Measurements from ENCODE around the gene PDZK1IP1. TPM values are rescaled to one million over a fixed set of nuclear protein-coding genes. Genes with fewer than 3 reads are reported as not detected.

PDZK1IP1 gene
- polyA plus RNA-seq, 1 donor (not counting 4 experiments of a cell fraction or from before 2014, with no cell fraction given) = 1.5 TPM

GRCh38 chr1:47137925-47138615, 51.8 kb downstream of the PDZK1IP1 start:
- H3K4me3 ChIP-seq (ENCODE audit: control insufficient read depth in 2 of 3, extremely low read depth in 1 of 3, insufficient read depth in 2 of 3, low read depth in 1 of 3, low read length in 3 of 3) = no peak overlapping the region
- FAIRE-seq (no peak), DNase-seq (ENCODE audit: low read depth, low spot score) (no peak)
- no peak for TF ChIP-seq CTCF (optimal IDR thresholded peaks at IDR 0.05 in 1 of 3, IDR thresholded peaks at IDR 0.05 in 1 of 3, conservative IDR thresholded peaks at IDR 0.05 in 1 of 3; ENCODE audit: extremely low read depth in 1 of 3, insufficient read depth in 2 of 3, low read length in 3 of 3)
- no peak for TF ChIP-seq EZH2 (IDR thresholded peaks at IDR 0.05; ENCODE audit: low read length)
- no peak overlapping the region for H3K9ac ChIP-seq (ENCODE audit: control insufficient read depth, extremely low read depth, insufficient read depth, low read length)
- H3K27ac ChIP-seq (ENCODE audit: control insufficient read depth, insufficient read depth, low read length) = no peak overlapping the region
- no peaks in the 10 kb centered on the region for H3K9me1 ChIP-seq (ENCODE audit: control insufficient read depth, extremely low read depth, insufficient read depth, low read length)
- H3K4me2 ChIP-seq (ENCODE audit: control insufficient read depth, extremely low read depth, insufficient read depth, low read depth, low read length) = no peak overlapping the region
- H3K79me2 ChIP-seq (ENCODE audit: control insufficient read depth, insufficient read depth, low read length) = no peaks in the 10 kb centered on the region
- no peaks in the 10 kb centered on the region for H3K4me1 ChIP-seq (ENCODE audit: control insufficient read depth, extremely low read depth, insufficient read depth, low read length)
- dilution Hi-C loops (cut with MboI; ENCODE audit: extremely low pct_ligation_motif_present, low sequenced_read_pairs) = no loop called here
- no peaks in the 10 kb centered on the region for H3K9me3 ChIP-seq (ENCODE audit: control insufficient read depth, low read depth, low read length)
- H2AFZ ChIP-seq (ENCODE audit: control insufficient read depth, low read length) = no peak overlapping the region
- H3K36me3 ChIP-seq (ENCODE audit: control insufficient read depth in 2 of 2, extremely low read depth in 1 of 2, insufficient read depth in 2 of 2, low read length in 2 of 2) = no peaks in the 10 kb centered on the region
- no peaks in the 10 kb centered on the region for H4K20me1 ChIP-seq (ENCODE audit: control insufficient read depth, extremely low read depth, insufficient read depth, low read length)
- H3K27me3 ChIP-seq (ENCODE audit: control insufficient read depth, extremely low read depth, insufficient read depth, low read length) = no peaks in the 10 kb centered on the region

- Histone ChIP-seq H3K27me3 (ENCODE audit: control insufficient read depth, extremely low read depth, insufficient read depth, low read length) (no peaks in the 10 kb centered on the region), H2AFZ (ENCODE audit: control insufficient read depth, low read length) (no peak within 1 kb of the TSS), H3K9ac (ENCODE audit: control insufficient read depth, extremely low read depth, insufficient read depth, low read length) (no peak within 1 kb of the TSS), H3K4me2 (ENCODE audit: control insufficient read depth, extremely low read depth, insufficient read depth, low read depth, low read length) (no peak within 1 kb of the TSS), H3K79me2 (ENCODE audit: control insufficient read depth, insufficient read depth, low read length) (no peaks in the 10 kb centered on the region), H3K4me3 (ENCODE audit: control insufficient read depth in 2 of 3, extremely low read depth in 1 of 3, insufficient read depth in 2 of 3, low read depth in 1 of 3, low read length in 3 of 3) (no peak within 1 kb of the TSS), H3K9me3 (ENCODE audit: control insufficient read depth, low read depth, low read length) (no peaks in the 10 kb centered on the region), H3K36me3 (ENCODE audit: control insufficient read depth in 2 of 2, extremely low read depth in 1 of 2, insufficient read depth in 2 of 2, low read length in 2 of 2) (no peaks in the 10 kb centered on the region), H3K4me1 (ENCODE audit: control insufficient read depth, extremely low read depth, insufficient read depth, low read length) (no peaks in the 10 kb centered on the region), H3K27ac (ENCODE audit: control insufficient read depth, insufficient read depth, low read length) (no peak within 1 kb of the TSS), H3K9me1 (ENCODE audit: control insufficient read depth, extremely low read depth, insufficient read depth, low read length) (no peaks in the 10 kb centered on the region), H4K20me1 (ENCODE audit: control insufficient read depth, extremely low read depth, insufficient read depth, low read length) (no peaks in the 10 kb centered on the region)
- no peak for DNase-seq (ENCODE audit: low read depth, low spot score)
- TF ChIP-seq CTCF (optimal IDR thresholded peaks at IDR 0.05 in 1 of 3, IDR thresholded peaks at IDR 0.05 in 1 of 3, conservative IDR thresholded peaks at IDR 0.05 in 1 of 3; ENCODE audit: extremely low read depth in 1 of 3, insufficient read depth in 2 of 3, low read length in 3 of 3) (no peak), EZH2 (IDR thresholded peaks at IDR 0.05; ENCODE audit: low read length) (no peak)
- dilution Hi-C loops (cut with MboI; ENCODE audit: extremely low pct_ligation_motif_present, low sequenced_read_pairs) = no loop called here
- no peak for FAIRE-seq
Observed at GRCh38 chr1:47137198-47137597, 52.6 kb downstream of the PDZK1IP1 start, which contains the start of gene CYP4A22. Gene CYP4A22, plus strand, starts transcription at chr1:47137441. Its CDS starts 45 bp downstream, at chr1:47137486.

Other genes starting within 250 kb of the PDZK1IP1 start
- gene CYP4A11, start 248.6 kb downstream of the PDZK1IP1 start, polyA plus RNA-seq = not detected in 3 replicates
- gene CYP4X1, start 166.4 kb downstream of the PDZK1IP1 start, polyA plus RNA-seq = 0.93 to 1.2 TPM (median 1.00 TPM) in 3 replicates
- not detected in 3 replicates for gene CYP4Z1, start 122.8 kb downstream of the PDZK1IP1 start, polyA plus RNA-seq
- gene CYP4A22, start 52.6 kb downstream of the PDZK1IP1 start, polyA plus RNA-seq = not detected in 3 replicates
- gene TAL1, start 42.2 kb upstream of the PDZK1IP1 start, polyA plus RNA-seq = not detected in 3 replicates
- 3.8 to 10.5 TPM (median 9.4 TPM) in 3 replicates for gene STIL, start 124.1 kb upstream of the PDZK1IP1 start, polyA plus RNA-seq
- gene CMPK1, start 143.8 kb upstream of the PDZK1IP1 start, polyA plus RNA-seq = 35.5 to 63.8 TPM (median 37.0 TPM) in 3 replicates
- 0.03 TPM in 1 of 3 replicates, not detected in the others for gene FOXE3, start 226.2 kb upstream of the PDZK1IP1 start, polyA plus RNA-seq
- gene FOXD2, start 248.0 kb upstream of the PDZK1IP1 start, polyA plus RNA-seq = 0.01 to 0.05 TPM (median 0.04 TPM) in 3 replicates